ENCODE data around the gene TEK. TPM values are rescaled to one million over a fixed set of nuclear protein-coding genes. Genes with fewer than 3 reads are reported as not detected.
A peak's percentile ranks its signal among the peaks of the same experiment; 100 is the strongest.
"Not testable (repeated sequence)": the region's sequence is repeated elsewhere in the genome, so short reads cannot be mapped to it uniquely, and the experiment has no call there.

Gene TEK
- total RNA-seq, 3 donors from 2014 or later (not counting 1 experiment from before 2014, with no cell fraction given) = not detected

DNA sequence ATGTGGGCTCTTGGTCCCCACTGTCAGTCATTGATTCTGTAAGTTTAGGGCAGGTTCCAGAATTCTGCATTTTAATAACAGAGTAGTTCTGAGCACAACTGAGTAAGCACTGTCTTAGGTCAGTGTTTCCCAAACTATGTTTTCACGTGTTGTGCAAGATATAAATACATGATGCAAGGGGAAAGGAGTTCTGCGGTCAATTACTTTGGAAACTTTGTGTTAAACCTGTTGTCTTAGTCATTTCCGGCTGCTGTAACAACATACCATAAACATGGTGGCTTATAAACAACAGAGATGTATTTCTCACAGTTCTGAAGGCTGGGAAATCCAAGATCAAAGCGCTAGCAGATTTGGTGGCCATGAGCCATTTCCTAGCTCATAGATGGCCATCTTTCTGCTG is 118.2 kb downstream of the TEK start:
- no peak overlapping the region for H3K27ac Mint-ChIP-seq
- Histone ChIP-seq H3K27ac (ENCODE audit: low read length) (no peak overlapping the region), H3K27me3 (ENCODE audit: control insufficient read depth, insufficient read depth, low read length) (no peaks in the 10 kb centered on the region), H3K9me3 (ENCODE audit: control insufficient read depth, insufficient read depth, low read length) (no peaks in the 10 kb centered on the region), H3K4me3 (ENCODE audit: low read length) (no peak overlapping the region), H3K4me1 (ENCODE audit: control insufficient read depth, insufficient read depth, low read length) (no peaks in the 10 kb centered on the region), H3K36me3 (ENCODE audit: control insufficient read depth, insufficient read depth, low read length) (no peaks in the 10 kb centered on the region)
- no peak for DNase-seq
- no peak overlapping the region for H3K4me3 Mint-ChIP-seq
- no peaks in the 10 kb centered on the region for H3K36me3 Mint-ChIP-seq
- no peaks in the 10 kb centered on the region for H3K4me1 Mint-ChIP-seq
- intact Hi-C loops (cut with micrococcal nuclease) = no loop called here
- TF ChIP-seq, protein P1, sequence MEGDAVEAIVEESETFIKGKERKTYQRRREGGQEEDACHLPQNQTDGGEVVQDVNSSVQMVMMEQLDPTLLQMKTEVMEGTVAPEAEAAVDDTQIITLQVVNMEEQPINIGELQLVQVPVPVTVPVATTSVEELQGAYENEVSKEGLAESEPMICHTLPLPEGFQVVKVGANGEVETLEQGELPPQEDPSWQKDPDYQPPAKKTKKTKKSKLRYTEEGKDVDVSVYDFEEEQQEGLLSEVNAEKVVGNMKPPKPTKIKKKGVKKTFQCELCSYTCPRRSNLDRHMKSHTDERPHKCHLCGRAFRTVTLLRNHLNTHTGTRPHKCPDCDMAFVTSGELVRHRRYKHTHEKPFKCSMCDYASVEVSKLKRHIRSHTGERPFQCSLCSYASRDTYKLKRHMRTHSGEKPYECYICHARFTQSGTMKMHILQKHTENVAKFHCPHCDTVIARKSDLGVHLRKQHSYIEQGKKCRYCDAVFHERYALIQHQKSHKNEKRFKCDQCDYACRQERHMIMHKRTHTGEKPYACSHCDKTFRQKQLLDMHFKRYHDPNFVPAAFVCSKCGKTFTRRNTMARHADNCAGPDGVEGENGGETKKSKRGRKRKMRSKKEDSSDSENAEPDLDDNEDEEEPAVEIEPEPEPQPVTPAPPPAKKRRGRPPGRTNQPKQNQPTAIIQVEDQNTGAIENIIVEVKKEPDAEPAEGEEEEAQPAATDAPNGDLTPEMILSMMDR (IDR thresholded peaks at IDR 0.05) = no peak
- no peak for ATAC-seq
- 90% methylated on average over 3 of the region's 4 CpGs for WGBS (ENCODE audit: insufficient coverage)
- H3K27me3 Mint-ChIP-seq (ENCODE audit: low read depth in 2 of 2) = no peaks in the 10 kb centered on the region
- peaks cover 3 to 8% of the 10 kb centered on the region in 2 donors for H3K9me3 Mint-ChIP-seq

DNA sequence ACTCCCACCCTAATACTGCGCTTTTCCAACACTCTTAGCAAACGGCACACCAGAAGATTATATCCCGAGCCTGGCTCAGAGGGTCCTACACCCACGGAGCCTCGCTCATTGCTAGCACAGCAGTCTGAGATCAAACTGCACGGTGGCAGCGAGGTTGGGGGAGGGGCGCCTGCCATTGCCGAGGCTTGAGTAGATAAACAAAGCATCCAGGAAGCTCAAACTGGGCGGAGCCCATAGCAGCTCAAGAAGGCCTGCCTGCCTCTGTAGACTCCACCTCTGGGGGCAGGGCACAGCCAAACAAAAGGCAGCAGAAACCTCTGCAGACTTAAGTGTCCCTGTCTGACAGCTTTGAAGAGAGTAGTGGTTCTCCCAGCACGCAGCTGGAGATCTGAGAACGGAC is 130.6 kb downstream of the TEK start:
- H3K27ac ChIP-seq (ENCODE audit: low read length); DNase-seq; H3K27me3 ChIP-seq (ENCODE audit: control insufficient read depth, insufficient read depth, low read length); H3K27me3 Mint-ChIP-seq (ENCODE audit: low read depth in 2 of 2); H3K4me1 Mint-ChIP-seq; H3K9me3 Mint-ChIP-seq; H3K4me3 ChIP-seq (ENCODE audit: low read length); intact Hi-C loops (cut with micrococcal nuclease); H3K36me3 Mint-ChIP-seq; H3K4me3 Mint-ChIP-seq; H3K9me3 ChIP-seq (ENCODE audit: control insufficient read depth, insufficient read depth, low read length); H3K4me1 ChIP-seq (ENCODE audit: control insufficient read depth, insufficient read depth, low read length); H3K36me3 ChIP-seq (ENCODE audit: control insufficient read depth, insufficient read depth, low read length); H3K27ac Mint-ChIP-seq; ATAC-seq: not testable (repeated sequence)
- WGBS (ENCODE audit: insufficient coverage) = 85% methylated on average over 11 of the region's 12 CpGs

DNA sequence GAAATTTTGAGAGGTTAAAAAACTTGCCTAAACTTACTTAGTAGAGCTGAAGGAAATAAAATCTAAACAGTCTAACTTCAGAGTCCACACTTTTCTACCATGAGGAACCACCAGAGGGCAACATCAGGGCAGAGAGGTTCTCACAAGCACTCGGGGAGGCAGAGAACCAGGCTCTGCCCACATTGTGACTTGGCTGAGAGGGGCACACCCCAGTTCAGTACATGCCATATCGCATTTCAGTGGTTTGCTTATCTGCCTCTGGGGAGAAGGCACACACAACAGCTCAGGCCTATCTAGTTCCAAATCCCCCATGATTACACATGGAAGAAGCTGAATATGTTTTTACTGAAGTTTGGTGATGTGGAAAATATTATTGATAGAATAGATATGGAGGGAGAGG is 138.7 kb downstream of the TEK start:
- TF ChIP-seq, protein P1 (IDR thresholded peaks at IDR 0.05) = no peak
- no peaks in the 10 kb centered on the region for H3K36me3 Mint-ChIP-seq
- intact Hi-C loops (cut with micrococcal nuclease) = no loop called here
- H3K4me3 Mint-ChIP-seq = no peak overlapping the region
- no peaks in the 10 kb centered on the region for H3K36me3 ChIP-seq (ENCODE audit: control insufficient read depth, insufficient read depth, low read length)
- H3K4me3 ChIP-seq (ENCODE audit: low read length) = no peak overlapping the region
- H3K27me3 Mint-ChIP-seq (ENCODE audit: low read depth in 2 of 2) = no peaks in the 10 kb centered on the region
- H3K4me1 Mint-ChIP-seq = no peaks in the 10 kb centered on the region
- DNase-seq = peak in 1 of 2 donors; percentile 3
- no peaks in the 10 kb centered on the region for H3K9me3 ChIP-seq (ENCODE audit: control insufficient read depth, insufficient read depth, low read length)
- H3K27ac Mint-ChIP-seq = no peak overlapping the region
- 31% methylated on average over 2 of the region's 2 CpGs for whole genome bisulfite sequencing (ENCODE audit: insufficient coverage)
- H3K27me3 ChIP-seq (ENCODE audit: control insufficient read depth, insufficient read depth, low read length) = no peaks in the 10 kb centered on the region
- peaks cover 3 to 7% of the 10 kb centered on the region in 2 donors for H3K9me3 Mint-ChIP-seq
- H3K4me1 ChIP-seq (ENCODE audit: control insufficient read depth, insufficient read depth, low read length) = no peaks in the 10 kb centered on the region
- H3K27ac ChIP-seq (ENCODE audit: low read length) = no peak overlapping the region
- ATAC-seq = peak in 1 of 3 donors; percentile 39

DNA sequence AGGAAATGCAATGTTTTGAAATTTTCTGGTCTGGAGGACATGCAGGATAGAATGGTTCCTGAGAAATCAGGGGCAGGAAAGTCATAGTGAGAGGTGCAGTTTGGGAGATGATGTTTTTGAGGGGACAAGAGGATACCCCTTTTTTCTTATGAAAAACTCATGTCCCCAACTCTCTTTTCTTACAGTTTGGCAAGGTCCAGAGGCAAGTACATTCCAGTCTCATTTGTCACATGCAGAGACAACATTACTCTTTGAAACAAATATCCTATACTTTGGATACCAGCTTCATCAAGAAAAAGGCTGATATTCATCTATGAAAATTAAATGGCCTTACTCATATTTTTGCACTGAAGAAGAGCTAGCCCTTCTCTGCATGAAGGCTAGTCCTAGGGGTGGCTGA is 139.7 kb downstream of the TEK start:
- H3K4me3 Mint-ChIP-seq = no peak overlapping the region
- H3K9me3 Mint-ChIP-seq = peaks cover 3 to 9% of the 10 kb centered on the region in 2 donors
- Histone ChIP-seq H3K4me1 (ENCODE audit: control insufficient read depth, insufficient read depth, low read length) (no peaks in the 10 kb centered on the region), H3K4me3 (ENCODE audit: low read length) (no peak overlapping the region), H3K27me3 (ENCODE audit: control insufficient read depth, insufficient read depth, low read length) (no peaks in the 10 kb centered on the region), H3K27ac (ENCODE audit: low read length) (no peak overlapping the region), H3K9me3 (ENCODE audit: control insufficient read depth, insufficient read depth, low read length) (no peaks in the 10 kb centered on the region), H3K36me3 (ENCODE audit: control insufficient read depth, insufficient read depth, low read length) (no peaks in the 10 kb centered on the region)
- ATAC-seq (no peak), DNase-seq (no peak)
- intact Hi-C loops (cut with micrococcal nuclease) = no loop called here
- no peaks in the 10 kb centered on the region for H3K4me1 Mint-ChIP-seq
- H3K27ac Mint-ChIP-seq = no peak overlapping the region
- H3K27me3 Mint-ChIP-seq (ENCODE audit: low read depth in 2 of 2) = no peaks in the 10 kb centered on the region
- H3K36me3 Mint-ChIP-seq = no peaks in the 10 kb centered on the region
- TF ChIP-seq, protein P1 (IDR thresholded peaks at IDR 0.05) = no peak

All from natural killer cell (primary cell).